ENCODE measurements around the gene SPACDR.

The SPACDR gene

GRCh38 chr7:100430493-100431285 lies 33.4 kb downstream of the SPACDR start:
- H3K27ac Mint-ChIP-seq = peak overlapping the region; percentile 95
- no peak for DNase-seq (ENCODE audit: low spot score)

DNA sequence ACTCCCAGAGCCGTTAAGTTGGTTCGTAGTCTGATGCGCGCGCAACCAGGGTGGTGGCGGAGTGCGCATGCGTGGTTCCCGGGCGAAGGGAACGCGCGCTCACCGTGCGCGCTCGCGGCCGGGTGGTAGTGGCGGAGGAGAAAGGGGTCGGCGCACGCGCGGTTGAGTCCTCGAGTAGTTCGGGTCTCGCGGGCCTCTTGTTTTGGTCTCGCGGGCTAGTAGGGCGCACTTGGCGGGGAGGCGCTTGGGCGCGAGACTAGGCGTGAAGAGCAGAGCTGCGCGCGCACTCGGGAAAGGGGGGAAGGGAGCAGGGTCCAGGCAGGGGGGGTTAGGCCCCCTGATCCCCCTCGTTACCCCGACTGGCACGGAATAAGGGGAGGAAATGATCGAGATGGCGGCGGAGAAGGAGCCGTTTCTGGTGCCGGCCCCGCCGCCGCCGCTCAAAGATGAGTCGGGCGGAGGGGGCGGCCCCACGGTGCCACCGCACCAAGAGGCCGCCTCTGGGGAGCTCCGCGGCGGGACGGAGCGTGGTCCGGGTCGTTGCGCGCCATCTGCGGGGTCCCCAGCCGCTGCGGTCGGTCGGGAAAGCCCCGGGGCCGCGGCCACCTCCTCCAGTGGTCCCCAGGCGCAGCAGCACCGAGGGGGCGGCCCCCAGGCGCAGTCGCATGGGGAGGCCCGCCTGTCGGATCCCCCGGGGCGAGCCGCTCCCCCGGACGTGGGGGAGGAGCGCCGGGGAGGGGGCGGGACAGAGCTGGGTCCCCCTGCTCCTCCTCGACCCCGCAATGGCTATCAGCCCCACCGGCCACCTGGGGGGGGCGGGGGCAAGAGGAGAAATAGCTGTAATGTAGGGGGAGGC lies 34.2 kb downstream of the SPACDR start, which contains the start of gene MEPCE:
MEPCE (plus strand) TSS at position 195 of the 856 bp plus-strand sequence; CDS start at position 383, 188 bp downstream.
- H3K27me3 Mint-ChIP-seq (ENCODE audit: low read depth) = peaks cover 24% of the 10 kb centered on the region
- H3K9me3 Mint-ChIP-seq = peaks cover 4% of the 10 kb centered on the region
- H3K4me3 Mint-ChIP-seq = peak within 1 kb of the TSS; percentile 96
- H3K27ac Mint-ChIP-seq = peak within 1 kb of the TSS; percentile 100
- H3K4me1 Mint-ChIP-seq (ENCODE audit: low read depth) = peaks cover 37% of the 10 kb centered on the region
- peaks cover 40% of the 10 kb centered on the region for H3K36me3 Mint-ChIP-seq (ENCODE audit: low read depth)
- peak; percentile 93 for DNase-seq (ENCODE audit: low spot score)

More at GRCh38 chr7:100430493-100431285, 33.4 kb downstream of the SPACDR start:
- peaks cover 4% of the 10 kb centered on the region for H3K9me3 Mint-ChIP-seq
- H3K36me3 Mint-ChIP-seq (ENCODE audit: low read depth) = peaks cover 47% of the 10 kb centered on the region
- peaks cover 20% of the 10 kb centered on the region for H3K27me3 Mint-ChIP-seq (ENCODE audit: low read depth)
- H3K4me3 Mint-ChIP-seq = peak overlapping the region; percentile 94
- H3K4me1 Mint-ChIP-seq (ENCODE audit: low read depth) = peaks cover 42% of the 10 kb centered on the region

DNA sequence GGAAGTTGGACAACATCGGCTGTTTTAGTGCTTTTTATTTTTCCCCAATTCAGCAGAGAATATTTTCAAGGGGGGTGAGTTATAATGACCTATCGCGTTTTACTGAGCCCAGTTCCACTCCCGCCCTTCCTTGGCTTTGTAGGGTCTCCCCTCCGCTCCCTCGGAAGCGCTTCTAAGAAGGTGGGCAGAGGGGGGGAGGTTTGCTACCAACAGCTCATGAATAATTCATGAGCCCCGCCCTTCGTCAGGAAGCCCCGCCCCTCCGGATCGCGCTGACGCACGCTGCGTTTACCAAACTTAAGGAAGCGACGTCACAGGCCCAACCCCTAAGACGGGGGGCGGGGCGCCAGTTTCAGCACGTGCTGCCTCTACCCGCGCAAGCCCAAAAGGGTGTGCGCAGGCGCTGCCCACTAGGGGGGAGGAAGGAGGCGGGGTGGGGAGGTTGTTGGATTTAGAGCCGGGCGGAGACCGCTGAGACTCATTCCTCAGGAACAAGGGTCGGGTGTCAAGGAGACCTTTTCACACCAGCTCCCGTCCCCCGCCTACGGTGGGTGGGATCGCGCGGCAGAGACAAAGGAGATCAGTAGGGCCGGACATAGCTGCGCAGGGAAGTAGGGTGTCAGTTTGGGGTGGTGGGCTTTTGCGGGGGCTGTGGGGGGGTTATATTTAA lies 35.0 kb downstream of the SPACDR start:
- peak overlapping the region; percentile 96 for H3K4me3 Mint-ChIP-seq
- H3K27ac Mint-ChIP-seq = peak overlapping the region; percentile 100
- peaks cover 4% of the 10 kb centered on the region for H3K9me3 Mint-ChIP-seq
- peak; percentile 100 for DNase-seq (ENCODE audit: low spot score)
- peaks cover 25% of the 10 kb centered on the region for H3K27me3 Mint-ChIP-seq (ENCODE audit: low read depth)
- peaks cover 32% of the 10 kb centered on the region for H3K36me3 Mint-ChIP-seq (ENCODE audit: low read depth)
- H3K4me1 Mint-ChIP-seq (ENCODE audit: low read depth) = peaks cover 30% of the 10 kb centered on the region

GRCh38 chr7:100428199-100428966 lies 35.7 kb downstream of the SPACDR start, which contains the start of gene ZCWPW1:
Gene ZCWPW1, minus strand, starts transcription at chr7:100428703. Its CDS starts 8,054 bp downstream, at chr7:100420649.
- Mint-ChIP-seq H3K27me3 (ENCODE audit: low read depth) (peaks cover 26% of the 10 kb centered on the region), H3K9me3 (peaks cover 4% of the 10 kb centered on the region), H3K36me3 (ENCODE audit: low read depth) (peaks cover 25% of the 10 kb centered on the region), H3K4me1 (ENCODE audit: low read depth) (peaks cover 24% of the 10 kb centered on the region), H3K27ac (peak within 1 kb of the TSS; percentile 100), H3K4me3 (peak within 1 kb of the TSS; percentile 96)
- DNase-seq (ENCODE audit: low spot score) = peak; percentile 95

- peak overlapping the region; percentile 96 for H3K4me3 Mint-ChIP-seq
- peaks cover 26% of the 10 kb centered on the region for H3K27me3 Mint-ChIP-seq (ENCODE audit: low read depth)
- H3K9me3 Mint-ChIP-seq = peaks cover 4% of the 10 kb centered on the region
- H3K4me1 Mint-ChIP-seq (ENCODE audit: low read depth) = peaks cover 18% of the 10 kb centered on the region
- H3K36me3 Mint-ChIP-seq (ENCODE audit: low read depth) = peaks cover 19% of the 10 kb centered on the region
- peak overlapping the region; percentile 100 for H3K27ac Mint-ChIP-seq
- no peak for DNase-seq (ENCODE audit: low spot score)
These were observed 36.3 kb downstream of the SPACDR start for GRCh38 chr7:100427762-100428198.

- Mint-ChIP-seq H3K27me3 (ENCODE audit: low read depth) (peaks cover 26% of the 10 kb centered on the region), H3K27ac (no peak overlapping the region), H3K4me1 (ENCODE audit: low read depth) (peaks cover 7% of the 10 kb centered on the region), H3K9me3 (peaks cover 4% of the 10 kb centered on the region), H3K4me3 (no peak overlapping the region), H3K36me3 (ENCODE audit: low read depth) (peaks cover 8% of the 10 kb centered on the region)
- no peak for DNase-seq (ENCODE audit: low spot score)
These were observed 37.5 kb downstream of the SPACDR start for GRCh38 chr7:100426516-100426915.

DNA sequence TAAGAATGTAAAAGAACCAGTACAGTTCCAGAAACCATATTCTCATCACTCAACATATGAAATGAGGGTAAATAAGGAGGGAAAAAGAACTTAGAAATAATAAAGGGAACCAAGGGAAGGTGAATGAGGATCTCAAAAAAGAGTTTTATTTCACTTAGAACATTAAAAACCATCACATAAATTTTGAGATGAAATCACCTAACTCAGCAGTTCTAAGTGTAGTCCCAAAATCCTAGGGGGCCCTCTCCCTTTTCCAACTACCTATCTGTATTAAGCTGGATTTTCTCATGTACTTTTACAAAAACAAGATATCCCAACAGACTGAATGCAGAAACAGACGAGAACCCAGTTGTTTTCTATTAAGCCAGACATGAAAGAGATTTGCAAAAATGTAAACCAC lies 38.7 kb downstream of the SPACDR start:
- no peak for DNase-seq (ENCODE audit: low spot score)
- Mint-ChIP-seq H3K27ac (no peak overlapping the region), H3K27me3 (ENCODE audit: low read depth) (peaks cover 26% of the 10 kb centered on the region), H3K4me3 (no peak overlapping the region), H3K4me1 (ENCODE audit: low read depth) (peaks cover 5% of the 10 kb centered on the region), H3K9me3 (peaks cover 4% of the 10 kb centered on the region), H3K36me3 (ENCODE audit: low read depth) (peaks cover 5% of the 10 kb centered on the region)

- peaks cover 4% of the 10 kb centered on the region for H3K9me3 Mint-ChIP-seq
- no peak overlapping the region for H3K27ac Mint-ChIP-seq
- no peak overlapping the region for H3K4me3 Mint-ChIP-seq
- H3K27me3 Mint-ChIP-seq (ENCODE audit: low read depth) = peaks cover 17% of the 10 kb centered on the region
- H3K4me1 Mint-ChIP-seq (ENCODE audit: low read depth) = peaks cover under 1% of the 10 kb centered on the region
- DNase-seq (ENCODE audit: low spot score) = no peak
- H3K36me3 Mint-ChIP-seq (ENCODE audit: low read depth) = no peaks in the 10 kb centered on the region
These were observed 40.7 kb downstream of the SPACDR start for GRCh38 chr7:100423315-100423714.

DNA sequence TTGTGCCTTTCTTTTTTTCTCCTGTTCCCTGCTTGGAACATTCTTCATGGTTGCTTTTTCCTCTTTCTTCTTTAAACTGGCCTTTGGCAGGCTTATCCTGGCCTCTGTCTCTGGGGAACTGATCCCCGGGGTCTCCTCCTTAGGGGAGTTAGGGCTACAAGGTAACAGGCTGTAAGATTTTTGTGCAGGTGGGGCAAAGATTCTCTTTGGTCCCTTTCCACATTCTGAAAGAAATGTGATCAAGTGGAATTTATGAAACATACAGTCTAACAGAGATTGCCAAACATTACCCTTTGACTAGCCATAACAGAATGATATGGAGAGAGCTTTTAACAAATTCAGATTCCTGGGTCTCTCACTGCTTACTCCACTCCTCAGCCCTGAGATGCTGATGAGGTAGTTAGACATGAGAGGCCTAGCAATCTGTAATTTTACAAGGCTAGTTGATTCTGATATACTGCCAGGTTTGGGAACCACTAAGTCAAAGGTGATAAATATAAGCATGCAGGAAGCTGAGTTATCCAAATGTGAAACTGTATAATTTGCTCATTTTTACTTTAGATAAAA lies 44.3 kb downstream of the SPACDR start:
- no peaks in the 10 kb centered on the region for H3K36me3 Mint-ChIP-seq (ENCODE audit: low read depth)
- H3K27me3 Mint-ChIP-seq (ENCODE audit: low read depth) = peaks cover 2% of the 10 kb centered on the region
- H3K4me3 Mint-ChIP-seq = no peak overlapping the region
- no peaks in the 10 kb centered on the region for H3K4me1 Mint-ChIP-seq (ENCODE audit: low read depth)
- DNase-seq (ENCODE audit: low spot score) = no peak
- no peak overlapping the region for H3K27ac Mint-ChIP-seq
- H3K9me3 Mint-ChIP-seq = no peaks in the 10 kb centered on the region

GRCh38 chr7:100418930-100419659 lies 45.0 kb downstream of the SPACDR start:
- no peak for DNase-seq (ENCODE audit: low spot score)
- Mint-ChIP-seq H3K4me3 (no peak overlapping the region), H3K9me3 (no peaks in the 10 kb centered on the region), H3K36me3 (ENCODE audit: low read depth) (no peaks in the 10 kb centered on the region), H3K27me3 (ENCODE audit: low read depth) (peaks cover under 1% of the 10 kb centered on the region), H3K27ac (no peak overlapping the region), H3K4me1 (ENCODE audit: low read depth) (peaks cover under 1% of the 10 kb centered on the region)

- Mint-ChIP-seq H3K36me3 (ENCODE audit: low read depth) (no peaks in the 10 kb centered on the region), H3K27ac (no peak overlapping the region), H3K9me3 (no peaks in the 10 kb centered on the region), H3K4me3 (no peak overlapping the region), H3K27me3 (ENCODE audit: low read depth) (peaks cover 5% of the 10 kb centered on the region), H3K4me1 (ENCODE audit: low read depth) (peaks cover 8% of the 10 kb centered on the region)
- DNase-seq (ENCODE audit: low spot score) = no peak
These were observed 48.6 kb downstream of the SPACDR start for GRCh38 chr7:100415448-100415847.

DNA sequence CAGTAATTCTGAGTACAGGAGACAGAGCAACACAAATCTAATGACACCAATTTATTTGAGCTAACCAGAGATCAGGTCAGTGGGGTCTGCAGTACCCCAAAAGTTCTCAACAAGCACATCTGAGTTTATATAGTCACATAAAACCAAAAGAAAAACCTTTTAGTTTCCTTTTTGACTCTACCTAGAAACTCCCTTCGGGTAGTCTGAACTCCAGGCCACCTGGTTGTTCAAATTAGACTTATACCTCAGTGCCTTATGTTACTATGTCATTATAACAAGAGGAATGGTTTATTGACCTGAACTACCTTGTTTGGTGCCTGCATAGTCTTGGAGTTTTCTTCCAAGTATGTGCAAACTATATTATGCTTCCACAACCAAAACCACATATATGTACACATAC lies 50.2 kb downstream of the SPACDR start:
- Mint-ChIP-seq H3K4me3 (no peak overlapping the region), H3K27ac (no peak overlapping the region), H3K36me3 (ENCODE audit: low read depth) (no peaks in the 10 kb centered on the region), H3K4me1 (ENCODE audit: low read depth) (peaks cover 8% of the 10 kb centered on the region), H3K9me3 (no peaks in the 10 kb centered on the region), H3K27me3 (ENCODE audit: low read depth) (peaks cover 5% of the 10 kb centered on the region)
- DNase-seq (ENCODE audit: low spot score) = no peak

All from T-helper 2 cell treated with Interferon-gamma antibody and Interleukin-4, amounts not matched to agents 5 μg/mL and 100 μg/mL, for 36 hours (primary cell).